Kidney (tissue), 14 donors: ENCODE results near the gene MEF2B. TPM values are rescaled to one million over a fixed set of nuclear protein-coding genes. Genes with fewer than 3 reads are reported as not detected.
"Not testable (repeated sequence)": the region's sequence is repeated elsewhere in the genome, so short reads cannot be mapped to it uniquely, and the experiment has no call there.

Experiments
- DNase-seq, 5 donors: peaks; one replicate each; pipeline ENCODE4 v3.0.0-alpha.2; 2013 to 2020
- FAIRE-seq: peaks from 2 replicates; lab custom pipeline; 2012; peaks lifted over from hg19 to GRCh38; lab: Jason Lieb, UNC
- H3K27ac ChIP-seq, 2 donors: one replicate each; pipeline ENCODE4 v1.7.0; 2013; ENCODE audit warnings: low read depth in 2 of 2, low read length in 2 of 2, inconsistent platforms in 1 of 2
- H3K27me3 ChIP-seq: one replicate; pipeline ENCODE4 v1.7.1; 2013; ENCODE audit warnings: low read length, inconsistent platforms; ENCODE audit not compliant: control insufficient read depth, insufficient read depth
- H3K36me3 ChIP-seq, 3 donors: one replicate each; pipeline versions ENCODE4 v1.7.0 to v1.7.1; 2013; ENCODE audit warnings: low read length in 3 of 3, control low read depth in 1 of 3, inconsistent platforms in 1 of 3; ENCODE audit not compliant: insufficient read depth in 3 of 3, control insufficient read depth in 2 of 3
- H3K4me1 ChIP-seq, 3 donors: one replicate each; pipeline versions ENCODE4 v1.7.0 to v1.7.1; 2013; ENCODE audit warnings: low read length in 3 of 3, inconsistent platforms in 1 of 3, low read depth in 1 of 3; ENCODE audit not compliant: control insufficient read depth in 2 of 3, insufficient read depth in 2 of 3
- H3K4me3 ChIP-seq, 3 donors: one replicate each; pipeline versions ENCODE4 v1.7.0 to v1.8.1; 2013; ENCODE audit warnings: low read length in 3 of 3, control low read depth in 1 of 3, inconsistent platforms in 1 of 3
- H3K9ac ChIP-seq, 3 donors: one replicate each; pipeline versions ENCODE4 v1.7.0 to v1.7.1; 2013; ENCODE audit warnings: low read length in 3 of 3, control low read depth in 1 of 3, inconsistent platforms in 1 of 3
- H3K9me3 ChIP-seq, 3 donors: one replicate each; pipeline versions ENCODE4 v1.7.0 to v1.7.1; 2013; ENCODE audit warnings: low read length in 3 of 3, control low read depth in 1 of 3, inconsistent platforms in 1 of 3; ENCODE audit not compliant: control insufficient read depth in 2 of 3, insufficient read depth in 1 of 3
- intact Hi-C: fragments of 100-400 bp; cut with DNase I; formaldehyde crosslinking; loops from one replicate; pipeline ENCODE4 v1.11.1; 2022
- polyA plus RNA-seq: library from polyadenylated mRNA; stranded (reverse); fragments of 350-450 nt; fragmentation: Illumina TruSeq; extraction: RNeasy Lipid Tissue Mini Kit (QIAGEN cat#74804); gene quantifications from one replicate; pipeline ENCODE4 v1.2.3, GENCODE V29; 2014; ENCODE audit warnings: low read depth, low replicate concordance; ENCODE audit not compliant: insufficient read depth
- total RNA-seq: library from RNA; stranded (reverse); fragmentation: NEBNext Ultra II Directional; extraction: Animal tissue kit (Norgen Biotek cat#: 25700); gene quantifications from one replicate; pipeline ENCODE4 v1.2.1, GENCODE V29; 2021
- TF ChIP-seq, protein P1 (sequence below): IDR thresholded peaks from 3 replicates; pipeline ENCODE4 v1.5.1; 2012; ENCODE audit warnings: mild to moderate bottlenecking, moderate library complexity, borderline replicate concordance; ENCODE audit not compliant: insufficient read depth; ENCODE audit errors: extremely low read depth
- donor health status: control.
- donor health status: control.
- donor health status: control.
- donor health status: control.
- donor health status: control.
- donor health status: DM: yes; HTN: yes; CAD: no.
- donor health status: Normal renal cell carcinoma (clear cell type).

Gene MEF2B
- total and polyA plus RNA-seq, 2 donors from 2014 or later = 0.47 to 3.4 TPM

- H3K27ac ChIP-seq = peak overlapping the region; percentile 53 to 80
- intact Hi-C loops = no loop called here
- peak overlapping the region; percentile 51 to 57 (median 55) for H3K4me3 ChIP-seq
- FAIRE-seq (no peak), DNase-seq (peak in 2 of 5 donors; percentile 78 to 89)
- TF ChIP-seq, protein P1, sequence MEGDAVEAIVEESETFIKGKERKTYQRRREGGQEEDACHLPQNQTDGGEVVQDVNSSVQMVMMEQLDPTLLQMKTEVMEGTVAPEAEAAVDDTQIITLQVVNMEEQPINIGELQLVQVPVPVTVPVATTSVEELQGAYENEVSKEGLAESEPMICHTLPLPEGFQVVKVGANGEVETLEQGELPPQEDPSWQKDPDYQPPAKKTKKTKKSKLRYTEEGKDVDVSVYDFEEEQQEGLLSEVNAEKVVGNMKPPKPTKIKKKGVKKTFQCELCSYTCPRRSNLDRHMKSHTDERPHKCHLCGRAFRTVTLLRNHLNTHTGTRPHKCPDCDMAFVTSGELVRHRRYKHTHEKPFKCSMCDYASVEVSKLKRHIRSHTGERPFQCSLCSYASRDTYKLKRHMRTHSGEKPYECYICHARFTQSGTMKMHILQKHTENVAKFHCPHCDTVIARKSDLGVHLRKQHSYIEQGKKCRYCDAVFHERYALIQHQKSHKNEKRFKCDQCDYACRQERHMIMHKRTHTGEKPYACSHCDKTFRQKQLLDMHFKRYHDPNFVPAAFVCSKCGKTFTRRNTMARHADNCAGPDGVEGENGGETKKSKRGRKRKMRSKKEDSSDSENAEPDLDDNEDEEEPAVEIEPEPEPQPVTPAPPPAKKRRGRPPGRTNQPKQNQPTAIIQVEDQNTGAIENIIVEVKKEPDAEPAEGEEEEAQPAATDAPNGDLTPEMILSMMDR = no peak
- H3K4me1 ChIP-seq = peaks cover 0 to 5% (median 4%) of the 10 kb centered on the region in 3 donors
- peak overlapping the region in 2 of 3 donors; percentile 15 to 34 for H3K9ac ChIP-seq
- H3K27me3 ChIP-seq = no peaks in the 10 kb centered on the region
- peaks cover 0 to 8% (median 0%) of the 10 kb centered on the region in 3 donors for H3K36me3 ChIP-seq
- H3K9me3 ChIP-seq = no peaks in the 10 kb centered on the region
Measured at GRCh38 chr19:19106056-19106551, 64.0 kb downstream of the MEF2B start.

- Histone ChIP-seq H3K27me3 (no peaks in the 10 kb centered on the region), H3K4me1 (peaks cover 0 to 5% (median 4%) of the 10 kb centered on the region in 3 donors), H3K9ac (peak overlapping the region in 2 of 3 donors; percentile 34 to 35), H3K36me3 (peaks cover 0 to 8% (median 0%) of the 10 kb centered on the region in 3 donors), H3K27ac (peak overlapping the region; percentile 53 to 80), H3K9me3 (no peaks in the 10 kb centered on the region), H3K4me3 (peak overlapping the region; percentile 55 to 57 (median 56))
- no peak for FAIRE-seq
- TF ChIP-seq, protein P1 = no peak
- DNase-seq = peak in 4 of 5 donors; percentile 86 to 94 (median 90)
- intact Hi-C loops = no loop called here
Measured at GRCh38 chr19:19105365-19106055, 64.6 kb downstream of the MEF2B start.

DNA sequence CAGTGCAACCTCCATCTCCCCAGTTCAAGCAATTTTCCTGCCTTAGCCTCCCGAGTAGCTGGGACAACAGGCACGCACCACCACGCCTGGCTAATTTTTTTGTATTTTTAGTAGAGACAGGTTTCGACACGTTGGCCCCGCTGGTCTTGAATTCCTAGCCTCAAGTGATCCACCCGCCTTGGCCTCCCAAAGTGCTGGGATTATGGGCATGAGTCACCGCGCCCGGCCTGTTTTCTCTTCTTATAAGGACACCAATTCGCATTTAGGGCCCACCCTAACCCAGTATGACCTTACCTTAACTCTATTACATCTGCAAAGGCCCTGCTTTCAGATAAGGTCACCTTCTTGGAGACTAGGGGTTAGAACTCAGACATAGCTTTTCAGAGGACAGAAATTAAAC is 66.9 kb downstream of the MEF2B start:
- FAIRE-seq (no peak), DNase-seq (no peak)
- H3K4me3 ChIP-seq = no peak overlapping the region
- TF ChIP-seq, protein P1 = no peak
- no peak overlapping the region for H3K9ac ChIP-seq
- peaks cover 0 to 10% (median 6%) of the 10 kb centered on the region in 3 donors for H3K4me1 ChIP-seq
- intact Hi-C loops = no loop called here
- H3K36me3 ChIP-seq = peaks cover 0 to 8% (median 0%) of the 10 kb centered on the region in 3 donors
- H3K27ac ChIP-seq = peak overlapping the region in 1 of 2 donors; percentile 51
- H3K9me3 ChIP-seq = no peaks in the 10 kb centered on the region
- no peaks in the 10 kb centered on the region for H3K27me3 ChIP-seq

DNA sequence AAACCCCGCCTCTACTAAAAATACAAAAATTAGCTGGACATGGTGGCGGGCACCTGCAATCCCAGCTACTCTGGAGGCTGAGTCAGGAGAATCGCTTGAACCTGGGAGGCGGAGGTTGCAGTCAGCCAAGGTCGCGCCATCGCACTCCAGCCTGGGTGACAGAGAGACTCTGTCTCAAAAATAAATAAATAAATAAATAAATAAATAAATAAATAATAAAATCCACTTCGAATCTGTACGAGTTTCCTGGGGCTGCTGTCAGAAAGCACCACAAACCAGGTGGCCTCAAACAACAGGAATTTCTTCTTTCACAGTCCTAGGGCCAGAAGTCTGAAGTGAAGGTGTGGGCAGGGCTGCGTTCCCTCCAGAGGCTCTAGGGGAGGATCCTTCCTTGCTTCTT is 67.5 kb downstream of the MEF2B start:
- H3K4me3 ChIP-seq, intact Hi-C loops, H3K9ac ChIP-seq, H3K27me3 ChIP-seq, DNase-seq, H3K9me3 ChIP-seq, H3K36me3 ChIP-seq, FAIRE-seq: not testable (repeated sequence)
- Histone ChIP-seq H3K4me1 (peaks cover 0 to 10% (median 6%) of the 10 kb centered on the region in 3 donors), H3K27ac (peak overlapping the region; percentile 43 to 63)
